Inferior parietal cortex (tissue), 1 donor: ENCODE data around the gene SETD1A.

Experiments
- DNase-seq: peaks from one replicate; pipeline ENCODE4 v3.0.0-alpha.2; 2016; ENCODE audit errors: extremely low spot score

The SETD1A gene

GRCh38 chr16:31020536-31020935 lies 63.0 kb downstream of the SETD1A start:
- no peak for DNase-seq

DNA sequence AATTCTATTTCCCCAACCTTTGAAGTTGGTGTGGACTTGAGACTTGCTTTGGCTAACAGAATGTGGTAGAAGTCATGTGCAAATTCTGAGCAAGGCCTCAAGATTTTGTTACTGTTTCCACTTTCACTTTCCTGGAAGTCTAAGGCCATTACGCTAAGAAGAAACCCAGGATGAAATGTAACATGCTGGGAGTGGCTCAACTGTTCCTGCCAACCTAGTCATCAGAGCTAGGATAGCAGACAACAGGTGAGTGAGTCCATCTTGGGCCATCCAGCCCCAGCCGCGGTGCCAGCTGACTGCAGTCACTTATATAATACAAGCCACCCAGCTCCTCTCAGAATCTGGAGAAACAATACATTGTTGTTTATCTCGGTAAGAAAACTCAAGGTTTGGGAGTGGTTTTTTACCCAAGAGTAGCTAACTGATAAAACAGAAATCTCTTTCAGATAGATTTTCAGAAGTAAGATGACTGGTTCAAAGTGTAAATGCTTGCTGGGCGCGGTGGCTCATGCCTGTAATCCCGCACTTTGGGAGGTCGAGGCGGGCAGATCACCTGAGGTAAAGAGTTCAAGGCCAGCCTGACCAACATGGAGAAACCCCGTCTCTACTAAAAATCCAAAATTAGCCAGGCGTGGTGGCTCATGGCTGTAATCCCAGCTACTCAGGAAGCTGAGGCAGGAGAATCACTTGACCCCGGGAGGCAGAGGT lies 65.1 kb downstream of the SETD1A start:
- no peak for DNase-seq

- DNase-seq = no peak
These were observed 65.7 kb downstream of the SETD1A start for GRCh38 chr16:31023252-31023602.

- DNase-seq = no peak
These were observed 66.2 kb downstream of the SETD1A start for GRCh38 chr16:31023627-31024226.

DNA sequence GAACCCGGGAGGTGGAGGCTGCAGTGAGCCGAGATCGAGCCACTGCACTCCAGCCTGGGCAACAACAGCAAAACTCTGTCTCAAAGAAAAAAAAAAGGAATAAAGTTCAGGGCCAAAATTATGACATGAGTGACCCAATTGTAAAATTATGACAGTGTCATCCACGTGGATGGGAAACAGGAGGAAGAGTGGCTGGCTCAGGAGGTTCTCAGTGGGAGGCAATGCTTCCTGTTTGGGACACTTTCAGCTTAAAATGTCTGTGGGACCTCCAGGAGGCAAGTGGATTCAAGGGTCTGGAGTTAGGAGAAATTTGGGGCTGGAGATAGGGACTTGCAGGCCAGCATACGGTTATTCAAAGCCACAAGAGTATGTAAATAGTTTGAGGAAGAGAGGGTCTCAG lies 67.8 kb downstream of the SETD1A start:
- DNase-seq = no peak

GRCh38 chr16:31029272-31029671 lies 71.7 kb downstream of the SETD1A start:
- no peak for DNase-seq

DNA sequence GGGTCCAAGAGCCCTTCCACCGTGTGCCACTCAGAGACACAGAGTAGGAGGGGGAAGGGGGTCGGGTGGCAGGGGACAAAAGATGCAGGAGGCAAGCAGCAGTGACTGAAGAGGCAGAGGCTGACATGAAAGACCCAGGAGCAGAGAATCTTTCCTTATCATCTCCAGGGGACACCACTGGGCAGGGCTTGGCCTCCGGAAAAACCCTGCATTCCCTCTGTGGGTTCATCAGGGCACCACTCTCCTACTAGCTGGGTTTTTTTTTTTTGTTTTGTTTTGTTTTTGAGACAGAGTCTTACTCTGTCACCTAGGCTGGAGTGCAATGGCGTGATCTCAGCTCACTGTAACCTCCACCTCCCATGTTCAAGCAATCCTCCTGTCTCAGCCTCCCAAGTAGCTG lies 73.7 kb downstream of the SETD1A start:
- no peak for DNase-seq

GRCh38 chr16:31032736-31033708 lies 75.5 kb downstream of the SETD1A start, which contains the start of gene STX4:
STX4 (plus strand) TSS chr16:31033558; CDS start chr16:31033806, 248 bp downstream.
- peak; percentile 99 for DNase-seq

DNA sequence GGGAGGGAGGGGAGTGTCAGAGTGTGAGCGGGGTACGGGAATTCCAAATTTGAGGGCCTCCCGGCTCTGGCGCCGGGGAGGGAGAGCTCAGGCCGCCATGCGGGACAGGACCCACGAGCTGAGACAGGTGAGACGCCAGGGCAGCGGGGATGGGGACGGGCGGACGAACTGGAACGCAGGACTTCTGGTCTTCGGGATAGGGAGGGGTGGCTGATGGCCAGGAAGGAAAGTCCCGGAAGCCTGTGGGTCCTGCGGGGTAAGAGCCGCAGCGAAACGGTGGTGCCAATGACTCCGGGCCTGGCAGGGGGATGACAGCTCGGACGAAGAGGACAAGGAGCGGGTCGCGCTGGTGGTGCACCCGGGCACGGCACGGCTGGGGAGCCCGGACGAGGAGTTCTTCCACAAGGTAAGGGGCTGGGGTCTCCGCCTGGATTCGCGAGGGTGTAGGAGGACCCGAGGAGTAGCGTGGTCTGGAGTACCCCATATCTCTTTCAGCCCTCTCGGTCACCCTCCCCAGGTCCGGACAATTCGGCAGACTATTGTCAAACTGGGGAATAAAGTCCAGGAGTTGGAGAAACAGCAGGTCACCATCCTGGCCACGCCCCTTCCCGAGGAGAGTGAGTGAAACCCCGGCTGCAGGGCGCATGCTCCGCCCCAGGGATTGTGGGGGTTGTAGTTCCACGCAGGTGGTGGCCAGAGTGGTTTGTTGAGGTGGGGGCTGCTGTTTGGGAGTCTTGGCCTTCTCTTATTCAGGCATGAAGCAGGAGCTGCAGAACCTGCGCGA lies 76.3 kb downstream of the SETD1A start:
- DNase-seq = peak; percentile 90
